ENCODE data around the gene NACA2. TPM values are rescaled to one million over a fixed set of nuclear protein-coding genes. Genes with fewer than 3 reads are reported as not detected.
"Not testable (repeated sequence)": the region's sequence is repeated elsewhere in the genome, so short reads cannot be mapped to it uniquely, and the experiment has no call there.

The NACA2 gene
- total RNA-seq, 1 experiment from 2014 or later, result not detected

DNA sequence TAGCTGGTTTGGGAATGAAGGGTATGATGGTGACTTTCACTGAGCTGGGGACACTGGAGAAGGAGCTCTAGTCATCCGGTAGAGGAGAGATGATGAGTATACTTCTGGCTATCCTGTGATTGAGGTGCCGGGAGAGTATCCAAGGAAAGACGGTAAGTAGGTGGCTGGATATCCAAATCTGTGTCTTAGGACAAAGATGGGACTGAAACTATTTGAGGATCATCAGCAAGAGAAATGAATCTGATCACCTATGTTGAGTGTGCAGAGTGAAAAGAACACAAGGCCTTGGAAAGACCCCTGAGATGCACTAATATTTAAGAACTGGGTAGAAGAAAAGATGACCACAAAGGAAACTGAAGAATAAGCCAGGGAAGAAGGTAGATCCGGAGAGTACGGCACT lies 1.0 kb downstream of the NACA2 start:
- CTCF ChIA-PET, result no interaction called here
- H3K9me2 ChIP-seq (ENCODE audit: insufficient read depth), result no peaks in the 10 kb centered on the region

GRCh38 chr17:61587807-61588660 lies 3.0 kb downstream of the NACA2 start:
- TF ChIP-seq EZH2 (IDR thresholded peaks at IDR 0.05; ENCODE audit: low read depth) (no peak), CTCF (conservative IDR thresholded peaks at IDR 0.05) (no peak)
- H3K36me3 ChIP-seq (ENCODE audit: low read depth), result no peaks in the 10 kb centered on the region
- no peaks in the 10 kb centered on the region for H3K4me1 ChIP-seq (replicated peaks; ENCODE audit: insufficient read depth)
- H3K4me3 ChIP-seq, result no peak overlapping the region
- no peaks in the 10 kb centered on the region for H3F3A ChIP-seq (ENCODE audit: insufficient read depth, low read depth)
- no peaks in the 10 kb centered on the region for H4K20me1 ChIP-seq (ENCODE audit: insufficient read depth)
- no peak overlapping the region for H3K4me2 ChIP-seq
- intact Hi-C loops (cut with micrococcal nuclease; ENCODE audit: unreplicated experiment), result no loop called here
- no peak overlapping the region for H2AFZ ChIP-seq
- H3K9me2 ChIP-seq (ENCODE audit: insufficient read depth), result no peaks in the 10 kb centered on the region
- no peaks in the 10 kb centered on the region for H3K79me2 ChIP-seq (ENCODE audit: low read depth)
- BruUV-seq (replicated peaks), result no TSS peak
- POLR2A ChIA-PET (ENCODE audit: unreplicated experiment), result interaction anchor here (0.7 kb wide), 1 partner anchor 313 kb away, joined by 4 read pairs; no protein-coding TSS in a partner anchor
- H3K27me3 ChIP-seq (ENCODE audit: insufficient read depth, low read depth), result 0 out of 2 replicates have a peak, but pooled peaks cover 4% of the 10 kb centered on the region
- CTCF ChIA-PET, result no interaction called here
- no peak for DNase-seq
- no peak overlapping the region for H3K27ac ChIP-seq
- no peaks in the 10 kb centered on the region for H3K9me3 ChIP-seq (ENCODE audit: insufficient read depth, low read depth)

More for the DNA sequence above, 1.0 kb downstream of the NACA2 start:
- 0 out of 2 replicates have a peak, but pooled peaks cover 4% of the 10 kb centered on the region for H3K27me3 ChIP-seq (ENCODE audit: insufficient read depth, low read depth)
- TF ChIP-seq CTCF (conservative IDR thresholded peaks at IDR 0.05), result no peak
- TF ChIP-seq EZH2 (IDR thresholded peaks at IDR 0.05; ENCODE audit: low read depth), result no peak
- no peaks in the 10 kb centered on the region for H4K20me1 ChIP-seq (ENCODE audit: insufficient read depth)
- no peak for DNase-seq
- no peaks in the 10 kb centered on the region for H3F3A ChIP-seq (ENCODE audit: insufficient read depth, low read depth)
- no peaks in the 10 kb centered on the region for H3K4me1 ChIP-seq (replicated peaks; ENCODE audit: insufficient read depth)
- intact Hi-C loops (cut with micrococcal nuclease; ENCODE audit: unreplicated experiment), result no loop called here
- H3K27ac ChIP-seq, result no peak overlapping the region
- H3K4me3 ChIP-seq, result no peak overlapping the region
- H3K9me3 ChIP-seq (ENCODE audit: insufficient read depth, low read depth), result no peaks in the 10 kb centered on the region
- POLR2A ChIA-PET (ENCODE audit: unreplicated experiment), result no interaction called here
- BruUV-seq (replicated peaks), result no TSS peak
- no peak overlapping the region for H3K4me2 ChIP-seq
- no peak overlapping the region; the same call in 1 of the 2 replicates for H2AFZ ChIP-seq
- no peaks in the 10 kb centered on the region for H3K36me3 ChIP-seq (ENCODE audit: low read depth)
- no peaks in the 10 kb centered on the region for H3K79me2 ChIP-seq (ENCODE audit: low read depth)

DNA sequence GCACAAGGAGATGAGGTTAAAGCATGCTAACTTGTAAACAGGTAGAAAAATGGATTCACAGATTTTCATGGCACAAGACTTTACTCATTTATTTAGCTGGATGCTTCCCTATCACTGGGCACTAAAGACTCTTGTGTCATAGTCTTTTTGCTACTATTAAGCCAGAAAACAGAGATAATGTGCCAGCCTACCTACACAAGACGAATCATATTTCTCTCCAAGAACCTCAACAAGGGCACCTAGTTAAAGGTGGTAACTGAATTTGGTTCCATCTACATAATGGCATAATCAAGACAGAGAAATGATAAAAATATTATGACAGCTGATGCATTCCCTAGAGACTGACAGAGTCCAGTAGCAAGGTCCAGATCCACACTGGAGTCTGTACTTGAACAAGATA lies 3.8 kb downstream of the NACA2 start:
- H3K9me2 ChIP-seq (ENCODE audit: insufficient read depth), result no peaks in the 10 kb centered on the region
- no peak for DNase-seq
- ChIA-PET POLR2A (ENCODE audit: unreplicated experiment) (no interaction called here), CTCF (no interaction called here)
- H3K27me3 ChIP-seq (ENCODE audit: insufficient read depth, low read depth), result 0 out of 2 replicates have a peak, but pooled peaks cover 4% of the 10 kb centered on the region
- no peak overlapping the region for H3K4me3 ChIP-seq
- intact Hi-C loops (cut with micrococcal nuclease; ENCODE audit: unreplicated experiment), result no loop called here
- H3F3A ChIP-seq (ENCODE audit: insufficient read depth, low read depth), result no peaks in the 10 kb centered on the region
- H3K4me1 ChIP-seq (replicated peaks; ENCODE audit: insufficient read depth), result no peaks in the 10 kb centered on the region
- no peaks in the 10 kb centered on the region for H3K79me2 ChIP-seq (ENCODE audit: low read depth)
- no peak overlapping the region for H3K4me2 ChIP-seq
- BruUV-seq (replicated peaks), result no TSS peak
- no peaks in the 10 kb centered on the region for H4K20me1 ChIP-seq (ENCODE audit: insufficient read depth)
- H3K9me3 ChIP-seq (ENCODE audit: insufficient read depth, low read depth), result no peaks in the 10 kb centered on the region
- no peaks in the 10 kb centered on the region for H3K36me3 ChIP-seq (ENCODE audit: low read depth)
- TF ChIP-seq CTCF (conservative IDR thresholded peaks at IDR 0.05), result no peak
- TF ChIP-seq EZH2 (IDR thresholded peaks at IDR 0.05; ENCODE audit: low read depth), result no peak
- H2AFZ ChIP-seq, result no peak overlapping the region
- H3K27ac ChIP-seq, result no peak overlapping the region

DNA sequence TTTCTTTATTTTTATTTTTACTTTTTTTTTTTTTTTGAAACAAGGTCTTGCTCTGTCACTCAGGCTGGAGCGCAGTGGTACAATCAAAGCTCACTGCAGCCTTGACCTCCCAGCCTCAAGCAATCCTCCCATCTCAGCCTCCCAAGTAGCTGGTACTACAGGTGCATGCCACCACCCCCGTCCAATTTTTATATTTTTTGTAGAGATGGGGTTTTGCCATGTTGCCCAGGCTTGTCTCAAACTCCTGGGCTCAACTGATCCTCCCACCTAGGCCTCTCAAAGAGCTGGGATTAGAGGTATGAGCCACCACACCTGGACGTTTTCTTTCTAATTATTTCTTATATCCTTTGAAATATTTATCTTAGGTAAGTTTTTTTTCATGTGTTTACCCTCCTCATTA lies 4.4 kb downstream of the NACA2 start:
- H3K27ac ChIP-seq; H2AFZ ChIP-seq; DNase-seq; intact Hi-C loops (cut with micrococcal nuclease; ENCODE audit: unreplicated experiment); H3F3A ChIP-seq (ENCODE audit: insufficient read depth, low read depth); H3K79me2 ChIP-seq (ENCODE audit: low read depth); H3K36me3 ChIP-seq (ENCODE audit: low read depth); BruUV-seq (replicated peaks); H3K4me2 ChIP-seq; H4K20me1 ChIP-seq (ENCODE audit: insufficient read depth); H3K9me2 ChIP-seq (ENCODE audit: insufficient read depth); H3K27me3 ChIP-seq (ENCODE audit: insufficient read depth, low read depth); H3K4me3 ChIP-seq; H3K9me3 ChIP-seq (ENCODE audit: insufficient read depth, low read depth); CTCF ChIA-PET; POLR2A ChIA-PET (ENCODE audit: unreplicated experiment); H3K4me1 ChIP-seq (replicated peaks; ENCODE audit: insufficient read depth): not testable (repeated sequence)

All from PC-9 (cell line).